Type B pancreatic cell (in vitro differentiated cells): Measurements from ENCODE around the gene PNMA1. TPM values are rescaled to one million over a fixed set of nuclear protein-coding genes. Genes with fewer than 3 reads are reported as not detected.

ENCODE experiments used
- DNase-seq: peaks from one replicate; pipeline ENCODE4 v3.0.0; 2021; ENCODE audit warnings: mixed read lengths; ENCODE audit not compliant: unreplicated experiment; ENCODE audit errors: extremely low spot score
- H3K27ac Mint-ChIP-seq: 2 replicates; pipeline ENCODE4 v1.8.0; 2021; ENCODE audit warnings: mild to moderate bottlenecking, mixed read lengths
- H3K27me3 Mint-ChIP-seq: 2 replicates; pipeline ENCODE4 v1.8.0; 2021; ENCODE audit warnings: mixed read lengths
- H3K36me3 Mint-ChIP-seq: 2 replicates; pipeline ENCODE4 v1.8.0; 2021; ENCODE audit warnings: mixed read lengths
- H3K4me1 Mint-ChIP-seq: one replicate; pipeline ENCODE4 v1.8.0; 2021; ENCODE audit warnings: mixed read lengths; ENCODE audit not compliant: unreplicated experiment
- H3K4me3 Mint-ChIP-seq: 2 replicates; pipeline ENCODE4 v1.8.0; 2021; ENCODE audit warnings: mild to moderate bottlenecking, mixed read lengths
- H3K9me3 Mint-ChIP-seq: 2 replicates; pipeline ENCODE4 v1.8.0; 2021; ENCODE audit warnings: mixed read lengths
- total RNA-seq: library from RNA; stranded (reverse); gene quantifications from 2 replicates; pipeline ENCODE4 v1.2.1, GENCODE V29; 2021; ENCODE audit warnings: low replicate concordance
- TF ChIP-seq, protein P1 (sequence below): fragments of 200-600 bp; sonication (generic); conservative IDR thresholded peaks from 2 replicates; pipeline ENCODE4 v1.5.0; 2021; ENCODE audit warnings: antibody characterized with exemption, mild to moderate bottlenecking

The PNMA1 gene
- total RNA-seq, 1 donor from 2014 or later = 64.8 TPM

DNA sequence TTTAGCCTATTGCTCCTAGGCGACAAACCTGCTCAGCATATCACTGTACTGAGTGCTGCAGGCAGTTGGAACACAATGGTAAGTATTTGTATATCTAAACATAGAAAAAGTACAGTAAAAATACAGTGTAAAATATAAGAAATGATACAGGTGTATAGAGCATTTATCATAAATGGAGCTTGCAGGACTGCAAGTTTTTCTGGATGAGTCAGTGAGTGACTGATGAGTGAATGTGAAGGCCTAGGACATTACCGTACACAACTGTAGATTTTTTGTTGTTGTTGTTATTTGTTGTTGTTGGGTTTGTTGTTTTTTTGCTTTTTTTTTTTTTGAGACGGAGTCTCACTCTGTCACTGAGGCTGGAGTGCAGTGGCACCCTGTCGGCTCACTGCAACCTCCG is 33.4 kb downstream of the PNMA1 start:
- TF ChIP-seq, protein P1, sequence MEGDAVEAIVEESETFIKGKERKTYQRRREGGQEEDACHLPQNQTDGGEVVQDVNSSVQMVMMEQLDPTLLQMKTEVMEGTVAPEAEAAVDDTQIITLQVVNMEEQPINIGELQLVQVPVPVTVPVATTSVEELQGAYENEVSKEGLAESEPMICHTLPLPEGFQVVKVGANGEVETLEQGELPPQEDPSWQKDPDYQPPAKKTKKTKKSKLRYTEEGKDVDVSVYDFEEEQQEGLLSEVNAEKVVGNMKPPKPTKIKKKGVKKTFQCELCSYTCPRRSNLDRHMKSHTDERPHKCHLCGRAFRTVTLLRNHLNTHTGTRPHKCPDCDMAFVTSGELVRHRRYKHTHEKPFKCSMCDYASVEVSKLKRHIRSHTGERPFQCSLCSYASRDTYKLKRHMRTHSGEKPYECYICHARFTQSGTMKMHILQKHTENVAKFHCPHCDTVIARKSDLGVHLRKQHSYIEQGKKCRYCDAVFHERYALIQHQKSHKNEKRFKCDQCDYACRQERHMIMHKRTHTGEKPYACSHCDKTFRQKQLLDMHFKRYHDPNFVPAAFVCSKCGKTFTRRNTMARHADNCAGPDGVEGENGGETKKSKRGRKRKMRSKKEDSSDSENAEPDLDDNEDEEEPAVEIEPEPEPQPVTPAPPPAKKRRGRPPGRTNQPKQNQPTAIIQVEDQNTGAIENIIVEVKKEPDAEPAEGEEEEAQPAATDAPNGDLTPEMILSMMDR = no peak
- Mint-ChIP-seq H3K27me3 (no peaks in the 10 kb centered on the region), H3K27ac (no peak overlapping the region), H3K4me3 (no peak overlapping the region), H3K4me1 (no peaks in the 10 kb centered on the region), H3K36me3 (peaks cover 14% of the 10 kb centered on the region), H3K9me3 (no peaks in the 10 kb centered on the region)
- no peak for DNase-seq

DNA sequence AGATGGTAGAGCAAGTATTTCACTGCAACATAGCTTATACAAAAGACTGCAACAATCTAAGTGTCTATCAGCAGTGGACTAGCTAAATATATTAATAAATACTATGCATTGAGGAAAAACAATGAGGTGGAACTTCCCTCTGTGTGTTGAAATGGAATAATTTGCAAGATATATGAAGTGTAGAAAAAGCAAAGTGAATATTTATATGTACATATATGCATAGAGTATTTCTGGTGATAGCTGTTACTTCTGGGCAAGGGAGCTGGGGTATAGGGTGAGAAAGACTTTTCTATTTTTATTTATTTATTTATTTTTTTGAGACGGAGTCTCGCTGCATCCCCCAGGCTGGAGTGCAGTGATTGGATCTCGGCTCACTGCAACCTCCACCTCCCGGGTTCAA is 35.5 kb downstream of the PNMA1 start:
- no peaks in the 10 kb centered on the region for H3K4me1 Mint-ChIP-seq
- no peak overlapping the region for H3K27ac Mint-ChIP-seq
- no peak overlapping the region for H3K4me3 Mint-ChIP-seq
- no peaks in the 10 kb centered on the region for H3K9me3 Mint-ChIP-seq
- peaks cover 13% of the 10 kb centered on the region for H3K36me3 Mint-ChIP-seq
- TF ChIP-seq, protein P1 = no peak
- no peak for DNase-seq
- no peaks in the 10 kb centered on the region for H3K27me3 Mint-ChIP-seq

- Mint-ChIP-seq H3K27ac (peak overlapping the region; percentile 25), H3K4me1 (no peaks in the 10 kb centered on the region), H3K36me3 (peaks cover 13% of the 10 kb centered on the region), H3K9me3 (no peaks in the 10 kb centered on the region), H3K27me3 (no peaks in the 10 kb centered on the region), H3K4me3 (no peak overlapping the region)
- DNase-seq = no peak
- TF ChIP-seq, protein P1 = no peak
These were observed 39.2 kb downstream of the PNMA1 start for GRCh38 chr14:73674986-73675385.

DNA sequence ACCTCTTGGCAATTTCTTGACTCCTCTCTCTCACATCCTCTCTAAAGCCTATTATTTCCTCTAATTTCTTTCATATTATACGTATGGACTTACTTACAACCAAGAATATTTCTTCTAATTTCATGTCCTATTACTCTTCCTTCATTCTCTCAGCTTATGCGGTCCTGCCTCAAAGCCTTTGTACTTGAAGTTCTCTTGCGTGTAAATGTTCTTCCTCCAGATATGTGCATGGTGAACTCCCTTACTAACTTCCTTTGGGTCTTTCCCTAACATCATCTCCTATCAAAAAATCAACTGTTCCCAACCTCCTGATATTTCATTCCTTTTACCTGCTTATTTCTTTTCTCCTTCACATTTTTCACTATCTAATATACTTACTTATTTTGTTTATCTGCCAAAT is 46.3 kb downstream of the PNMA1 start:
- Mint-ChIP-seq H3K36me3 (peaks cover 5% of the 10 kb centered on the region), H3K9me3 (no peaks in the 10 kb centered on the region), H3K4me1 (peaks cover 6% of the 10 kb centered on the region), H3K27ac (no peak overlapping the region), H3K27me3 (no peaks in the 10 kb centered on the region), H3K4me3 (no peak overlapping the region)
- TF ChIP-seq, protein P1 = no peak
- DNase-seq = no peak

- peaks cover 12% of the 10 kb centered on the region for H3K36me3 Mint-ChIP-seq
- H3K4me1 Mint-ChIP-seq = peaks cover 6% of the 10 kb centered on the region
- H3K27ac Mint-ChIP-seq = no peak overlapping the region
- no peak for DNase-seq
- TF ChIP-seq, protein P1 = no peak
- no peak overlapping the region for H3K4me3 Mint-ChIP-seq
- H3K9me3 Mint-ChIP-seq = peaks cover 4% of the 10 kb centered on the region
- H3K27me3 Mint-ChIP-seq = no peaks in the 10 kb centered on the region
These were observed 47.6 kb downstream of the PNMA1 start for GRCh38 chr14:73666583-73666982.

DNA sequence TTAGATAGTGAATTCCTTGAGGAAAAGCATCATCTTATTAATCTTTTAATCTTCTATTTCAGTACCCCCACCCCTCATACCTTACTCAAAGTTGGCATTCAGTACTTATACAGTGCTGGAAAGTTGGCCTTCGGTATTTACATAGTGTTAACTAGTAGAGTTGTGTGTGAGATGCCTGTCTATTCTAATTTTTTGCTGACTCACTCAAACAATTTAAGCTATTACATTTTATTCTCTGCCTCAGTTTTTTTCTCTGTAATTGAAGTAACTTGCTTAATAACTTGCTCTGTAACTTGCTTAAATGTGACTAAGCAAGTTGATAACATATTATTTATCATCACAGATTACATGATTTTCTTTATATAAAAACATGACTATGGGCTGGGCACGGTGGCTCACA is 49.1 kb downstream of the PNMA1 start:
- TF ChIP-seq, protein P1 = no peak
- H3K4me3 Mint-ChIP-seq = no peak overlapping the region
- no peaks in the 10 kb centered on the region for H3K27me3 Mint-ChIP-seq
- no peak overlapping the region for H3K27ac Mint-ChIP-seq
- peaks cover 16% of the 10 kb centered on the region for H3K36me3 Mint-ChIP-seq
- peaks cover 4% of the 10 kb centered on the region for H3K9me3 Mint-ChIP-seq
- H3K4me1 Mint-ChIP-seq = peaks cover 6% of the 10 kb centered on the region
- DNase-seq = no peak
